ENCODE measurements around the gene BHLHA9.

BHLHA9 gene

DNA sequence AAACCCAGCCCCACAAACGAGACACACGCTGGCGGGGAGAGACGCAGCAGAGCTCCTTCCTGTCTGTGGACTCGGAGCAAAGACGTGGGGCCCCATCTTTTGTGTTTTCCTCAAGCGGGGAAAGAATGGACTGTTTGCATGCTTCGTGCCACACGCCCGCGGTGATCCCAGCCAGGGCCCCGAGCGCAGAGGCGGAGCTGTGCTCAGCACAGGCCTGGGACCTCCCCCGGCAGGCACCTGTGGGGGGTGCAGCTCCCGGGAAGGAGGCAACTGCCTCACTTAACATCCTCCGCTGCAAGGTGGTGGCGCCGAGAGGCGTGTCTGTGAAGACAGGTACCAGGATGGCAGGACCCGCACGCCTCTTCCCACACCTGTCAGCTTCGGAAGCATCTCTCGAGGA lies 28.4 kb downstream of the BHLHA9 start:
- DNase-seq (ENCODE audit: low read depth): no peak
- H3K4me3 ChIP-seq (ENCODE audit: low read length): no peak overlapping the region

GRCh38 chr17:1299552-1300370 lies 29.5 kb downstream of the BHLHA9 start:
- no peak for DNase-seq (ENCODE audit: low read depth)
- TF ChIP-seq CTCF (conservative IDR thresholded peaks at IDR 0.05; ENCODE audit: low read length): no peak

More for the DNA sequence above, 28.4 kb downstream of the BHLHA9 start:
- TF ChIP-seq CTCF (conservative IDR thresholded peaks at IDR 0.05; ENCODE audit: low read length): no peak

DNA sequence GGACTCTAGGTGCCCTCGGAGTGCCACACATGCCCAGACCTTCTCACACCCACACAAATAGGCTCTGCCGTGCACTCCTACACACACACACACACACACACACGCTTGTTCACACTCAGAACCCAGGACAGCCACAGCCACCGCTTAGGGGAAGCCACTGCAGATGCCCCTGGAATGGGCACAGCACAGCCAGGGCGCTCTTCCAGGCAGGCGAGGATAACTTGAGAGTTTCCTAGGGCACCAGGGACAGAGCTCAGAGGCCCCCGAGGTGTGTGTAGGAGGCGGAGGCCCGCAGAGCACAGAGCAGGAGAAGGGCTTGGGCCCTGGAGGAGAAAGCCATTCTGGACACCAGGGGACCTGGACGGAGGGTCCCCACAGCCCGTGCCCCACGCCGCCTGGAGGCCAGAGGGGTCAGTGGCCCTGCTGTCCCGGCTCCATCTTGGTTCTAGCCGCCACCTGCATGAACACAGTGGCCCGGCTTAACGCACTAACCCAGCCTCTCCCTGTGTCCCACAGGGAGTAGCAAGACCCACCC lies 30.2 kb downstream of the BHLHA9 start:
- no peak for DNase-seq (ENCODE audit: low read depth)

More at GRCh38 chr17:1299552-1300370, 29.5 kb downstream of the BHLHA9 start:
- H3K4me3 ChIP-seq (ENCODE audit: low read length): no peak overlapping the region

DNA sequence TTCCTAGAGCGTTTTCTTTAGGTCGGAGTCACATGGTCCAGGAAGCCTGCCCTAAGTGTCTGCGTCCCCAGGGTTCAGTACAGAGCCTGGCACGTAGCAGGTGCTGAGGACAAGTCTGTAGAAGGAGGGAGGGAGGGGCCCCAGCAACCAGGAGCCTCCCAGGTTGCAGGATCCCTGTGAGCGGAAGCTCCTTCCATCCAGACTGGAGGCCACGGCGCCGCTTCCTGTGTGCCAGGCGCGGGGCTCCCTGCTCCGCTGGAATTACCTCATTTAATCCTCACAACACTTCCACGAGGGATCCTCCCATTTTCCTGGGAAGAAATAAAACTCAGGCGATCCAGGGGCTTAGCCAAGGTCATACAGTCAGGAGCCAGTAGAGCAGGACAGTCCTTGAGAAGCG lies 31.3 kb downstream of the BHLHA9 start:
- H3K4me3 ChIP-seq (ENCODE audit: low read length): no peak overlapping the region
- DNase-seq (ENCODE audit: low read depth): no peak
- TF ChIP-seq CTCF (conservative IDR thresholded peaks at IDR 0.05; ENCODE audit: low read length): no peak

More for the DNA sequence above, 30.2 kb downstream of the BHLHA9 start:
- H3K4me3 ChIP-seq (ENCODE audit: low read length): no peak overlapping the region
- TF ChIP-seq CTCF (conservative IDR thresholded peaks at IDR 0.05; ENCODE audit: low read length): no peak

DNA sequence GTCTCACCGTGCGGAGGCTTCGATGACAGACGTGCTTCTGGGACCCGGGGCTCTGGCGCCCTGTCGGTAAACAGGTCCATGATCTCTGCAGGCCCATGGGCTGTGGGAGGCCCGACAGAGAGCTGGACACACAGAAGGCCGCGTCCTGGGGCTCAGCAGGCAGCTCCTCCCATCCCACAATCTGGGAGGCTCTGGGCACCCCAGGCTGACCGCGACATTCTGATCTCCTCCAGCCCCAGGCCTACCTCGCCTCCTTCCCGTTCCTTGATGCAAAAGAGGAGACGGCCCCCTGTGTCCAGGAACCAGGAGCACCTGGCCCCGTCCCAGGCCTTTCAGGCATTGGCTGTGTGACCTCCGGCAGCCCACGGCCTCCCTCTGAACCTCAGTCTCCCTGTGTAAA lies 32.5 kb downstream of the BHLHA9 start:
- no peak for DNase-seq (ENCODE audit: low read depth)
- no peak overlapping the region for H3K4me3 ChIP-seq (ENCODE audit: low read length)
- TF ChIP-seq CTCF (conservative IDR thresholded peaks at IDR 0.05; ENCODE audit: low read length): no peak

- no peak for DNase-seq (ENCODE audit: low read depth)
- H3K4me3 ChIP-seq (ENCODE audit: low read length): no peak overlapping the region
- TF ChIP-seq CTCF (conservative IDR thresholded peaks at IDR 0.05; ENCODE audit: low read length): no peak
Observed at GRCh38 chr17:1304522-1304921, 34.3 kb downstream of the BHLHA9 start.

Measured in AG10803 (cell line).